MCF 10A (cell line): ENCODE measurements around the gene PTPN3. TPM values are rescaled to one million over a fixed set of nuclear protein-coding genes. Genes with fewer than 3 reads are reported as not detected.

Source experiments
- BruUV-seq: library from RNA; stranded (reverse); fragments of 400-500 nt; replicated peaks from 2 replicates; lab custom pipeline; 2021; lab: Mats Ljungman, UMichigan
- CTCF ChIA-PET: fragments of 300-600 bp; sonication (Branson Sonifier 250); formaldehyde crosslinking; extraction: SDS; loops from one replicate; lab custom pipeline; 2021; ENCODE audit warnings: antibody characterized with exemption, inconsistent platforms; lab: Yijun Ruan, JAX
- POLR2A ChIA-PET: fragments of 300-600, 350-650 bp; sonication (Branson Sonifier 250); formaldehyde crosslinking; extraction: SDS; loops from one replicate; lab custom pipeline; 2020; ENCODE audit warnings: antibody characterized with exemption, inconsistent platforms; lab: Yijun Ruan, JAX
- DNase-seq: peaks from one replicate; pipeline ENCODE4 v3.0.0-alpha.2; 2018; ENCODE audit not compliant: unreplicated experiment
- H3K27ac Mint-ChIP-seq: one replicate; pipeline ENCODE4 v1.8.0; 2022; ENCODE audit warnings: mild to moderate bottlenecking, low read depth, mixed read lengths; ENCODE audit not compliant: unreplicated experiment
- H3K27me3 Mint-ChIP-seq: one replicate; pipeline ENCODE4 v1.8.0; 2022; ENCODE audit warnings: mixed read lengths; ENCODE audit not compliant: insufficient read depth, unreplicated experiment
- H3K36me3 Mint-ChIP-seq: one replicate; pipeline ENCODE4 v1.8.0; 2022; ENCODE audit warnings: mild to moderate bottlenecking, moderate library complexity, mixed read lengths; ENCODE audit not compliant: insufficient read depth, unreplicated experiment
- H3K4me1 Mint-ChIP-seq: one replicate; pipeline ENCODE4 v1.8.0; 2022; ENCODE audit warnings: mixed read lengths; ENCODE audit not compliant: insufficient read depth, unreplicated experiment
- H3K4me3 Mint-ChIP-seq: one replicate; pipeline ENCODE4 v1.8.0; 2022; ENCODE audit warnings: mild to moderate bottlenecking, moderate library complexity, mixed read lengths; ENCODE audit not compliant: unreplicated experiment
- H3K9me3 Mint-ChIP-seq: one replicate; pipeline ENCODE4 v1.8.0; 2022; ENCODE audit warnings: mixed read lengths; ENCODE audit not compliant: unreplicated experiment
- intact Hi-C: fragments of 100-400 bp; cut with micrococcal nuclease; formaldehyde crosslinking; loops from 2 replicates; pipeline ENCODE4 v1.14.1; 2022
- total RNA-seq: library from RNA; stranded (reverse); gene quantifications from 2 replicates; pipeline ENCODE4 v1.2.3, GENCODE V29; 2022
- TF ChIP-seq, protein P1 (sequence below): fragments of 200-600 bp; IDR thresholded peaks from one replicate; pipeline ENCODE4 v1.8.0; 2022; ENCODE audit warnings: antibody characterized with exemption, mild to moderate bottlenecking; ENCODE audit not compliant: unreplicated experiment

Gene PTPN3
- total RNA-seq, 1 experiment from 2014 or later = 6.9 TPM

GRCh38 chr9:109478051-109478563 is 20.0 kb downstream of the PTPN3 start:
- Mint-ChIP-seq H3K27me3 (no peaks in the 10 kb centered on the region), H3K27ac (peak overlapping the region; percentile 43), H3K4me1 (peaks cover 35% of the 10 kb centered on the region), H3K9me3 (no peaks in the 10 kb centered on the region), H3K4me3 (no peak overlapping the region), H3K36me3 (peaks cover 6% of the 10 kb centered on the region)
- CTCF ChIA-PET = interaction anchor here (0.6 to 1.2 kb wide), 4 partner anchors 8 to 117 kb away, joined by 3 to 5 read pairs (median 4); no protein-coding TSS in a partner anchor
- no peak for DNase-seq
- intact Hi-C loops = no loop called here
- POLR2A ChIA-PET = interaction anchor here (1.3 kb wide), 1 partner anchor 20 kb away, joined by 6 read pairs; the partner anchor contains the start of gene PTPN3
- TF ChIP-seq, protein P1, sequence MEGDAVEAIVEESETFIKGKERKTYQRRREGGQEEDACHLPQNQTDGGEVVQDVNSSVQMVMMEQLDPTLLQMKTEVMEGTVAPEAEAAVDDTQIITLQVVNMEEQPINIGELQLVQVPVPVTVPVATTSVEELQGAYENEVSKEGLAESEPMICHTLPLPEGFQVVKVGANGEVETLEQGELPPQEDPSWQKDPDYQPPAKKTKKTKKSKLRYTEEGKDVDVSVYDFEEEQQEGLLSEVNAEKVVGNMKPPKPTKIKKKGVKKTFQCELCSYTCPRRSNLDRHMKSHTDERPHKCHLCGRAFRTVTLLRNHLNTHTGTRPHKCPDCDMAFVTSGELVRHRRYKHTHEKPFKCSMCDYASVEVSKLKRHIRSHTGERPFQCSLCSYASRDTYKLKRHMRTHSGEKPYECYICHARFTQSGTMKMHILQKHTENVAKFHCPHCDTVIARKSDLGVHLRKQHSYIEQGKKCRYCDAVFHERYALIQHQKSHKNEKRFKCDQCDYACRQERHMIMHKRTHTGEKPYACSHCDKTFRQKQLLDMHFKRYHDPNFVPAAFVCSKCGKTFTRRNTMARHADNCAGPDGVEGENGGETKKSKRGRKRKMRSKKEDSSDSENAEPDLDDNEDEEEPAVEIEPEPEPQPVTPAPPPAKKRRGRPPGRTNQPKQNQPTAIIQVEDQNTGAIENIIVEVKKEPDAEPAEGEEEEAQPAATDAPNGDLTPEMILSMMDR = no peak
- BruUV-seq = no TSS peak

GRCh38 chr9:109477258-109478050 is 20.7 kb downstream of the PTPN3 start:
- no TSS peak for BruUV-seq
- ChIA-PET CTCF (interaction anchor here (0.6 to 1.2 kb wide), 4 partner anchors 8 to 117 kb away, joined by 3 to 5 read pairs (median 4); no protein-coding TSS in a partner anchor), POLR2A (interaction anchor here (0.8 to 1.3 kb wide), 2 partner anchors 21 to 601 kb away, joined by 3 to 6 read pairs; partner anchors contain the start of gene PTPN3)
- TF ChIP-seq, protein P1 = no peak
- H3K4me1 Mint-ChIP-seq = peaks cover 33% of the 10 kb centered on the region
- H3K27ac Mint-ChIP-seq = peak overlapping the region; percentile 43
- intact Hi-C loops = no loop called here
- peaks cover 1% of the 10 kb centered on the region for H3K36me3 Mint-ChIP-seq
- no peaks in the 10 kb centered on the region for H3K27me3 Mint-ChIP-seq
- no peak overlapping the region for H3K4me3 Mint-ChIP-seq
- no peaks in the 10 kb centered on the region for H3K9me3 Mint-ChIP-seq
- DNase-seq = peak; percentile 56

- Mint-ChIP-seq H3K27ac (peak overlapping the region; percentile 43), H3K36me3 (no peaks in the 10 kb centered on the region), H3K4me3 (no peak overlapping the region), H3K9me3 (no peaks in the 10 kb centered on the region), H3K27me3 (no peaks in the 10 kb centered on the region), H3K4me1 (peaks cover 36% of the 10 kb centered on the region)
- ChIA-PET CTCF (interaction anchor here (0.9 to 4.0 kb wide), 2 partner anchors 19 to 36 kb away, joined by 4 to 32 read pairs; no protein-coding TSS in a partner anchor), POLR2A (interaction anchor here (0.8 to 1.3 kb wide), 3 partner anchors 17 to 600 kb away, joined by 3 to 6 read pairs (median 3); partner anchors contain the start of gene PTPN3)
- DNase-seq = peak; percentile 26
- BruUV-seq = no TSS peak
- intact Hi-C loops = no loop called here
- TF ChIP-seq, protein P1 = no peak
These were observed 21.4 kb downstream of the PTPN3 start for GRCh38 chr9:109476642-109477257.
